Choroid plexus epithelial cell (primary cell): ENCODE measurements around the gene SLC8A1.

Source experiments
- DNase-seq: peaks from one replicate; pipeline ENCODE4 v3.0.0-alpha.2; 2010; ENCODE audit warnings: low read depth
- H3K4me3 ChIP-seq: 2 replicates; pipeline ENCODE4 v1.5.1; 2011; ENCODE audit warnings: low read depth, mild to moderate bottlenecking, control low read depth, low read length, moderate library complexity
- CTCF ChIP-seq: conservative IDR thresholded peaks from 2 replicates; pipeline ENCODE4 v1.5.1; 2011; ENCODE audit warnings: low read depth, mild to moderate bottlenecking, control low read depth, inconsistent platforms, low read length, moderate library complexity

SLC8A1 gene

GRCh38 chr2:40404517-40404916 lies 47.4 kb downstream of the SLC8A1 start:
- DNase-seq: no peak
- no peak overlapping the region for H3K4me3 ChIP-seq
- TF ChIP-seq CTCF: no peak

GRCh38 chr2:40403233-40403836 lies 48.6 kb downstream of the SLC8A1 start:
- no peak overlapping the region for H3K4me3 ChIP-seq
- peak; percentile 91 for DNase-seq
- TF ChIP-seq CTCF: no peak

GRCh38 chr2:40401896-40402295 lies 50.0 kb downstream of the SLC8A1 start:
- DNase-seq: peak; percentile 93
- H3K4me3 ChIP-seq: no peak overlapping the region
- no peak for TF ChIP-seq CTCF

DNA sequence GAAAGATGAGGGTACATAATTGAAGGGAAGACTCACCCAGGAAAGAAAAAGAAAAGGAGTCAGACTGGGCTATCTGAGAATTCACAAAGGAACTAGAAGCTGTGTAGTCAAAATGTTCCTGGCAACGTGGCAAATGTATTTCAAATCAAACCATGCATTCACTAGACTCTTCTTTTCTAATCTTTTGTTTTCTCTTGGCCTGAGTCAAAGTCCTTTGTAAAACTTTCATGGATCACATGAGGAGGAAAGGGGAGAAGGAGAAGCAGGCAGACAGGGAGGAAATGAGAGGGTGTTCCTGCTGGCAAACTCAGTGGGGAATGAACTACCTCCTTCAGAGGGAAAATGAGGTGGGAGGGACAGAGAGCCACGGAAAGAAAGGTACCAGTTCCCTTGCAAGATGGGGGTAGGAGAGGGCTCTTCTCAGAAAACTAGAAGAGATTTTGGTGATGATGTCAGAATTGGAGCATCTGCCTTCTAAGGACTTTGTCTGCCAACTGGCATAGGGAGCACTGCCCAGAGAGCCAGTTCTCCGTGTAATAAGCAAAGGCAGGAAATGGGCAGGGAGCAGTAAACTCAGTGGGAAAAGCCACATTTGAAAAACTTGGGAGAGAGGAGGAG lies 51.4 kb downstream of the SLC8A1 start:
- no peak for DNase-seq
- no peak overlapping the region for H3K4me3 ChIP-seq
- TF ChIP-seq CTCF: no peak

GRCh38 chr2:40397765-40398164 lies 54.1 kb downstream of the SLC8A1 start:
- TF ChIP-seq CTCF: no peak
- H3K4me3 ChIP-seq: no peak overlapping the region
- no peak for DNase-seq

DNA sequence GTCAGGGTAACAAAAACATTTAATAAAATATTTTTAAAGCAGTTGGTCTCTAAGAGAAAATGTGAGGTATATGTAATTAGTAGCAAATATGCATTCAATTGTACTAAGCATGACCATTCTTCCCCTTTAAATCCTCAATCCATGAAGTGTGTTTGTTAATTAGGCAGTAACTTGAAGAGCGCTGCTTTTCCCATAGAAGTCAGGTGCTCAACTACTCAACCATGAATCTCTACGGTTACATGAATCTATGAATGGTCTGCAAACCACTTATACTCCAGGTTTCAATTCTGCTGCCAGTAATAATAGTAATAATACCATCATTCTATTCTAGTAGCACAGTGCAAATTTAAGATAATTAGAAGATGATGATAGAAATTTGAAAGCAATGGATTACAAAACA lies 55.8 kb downstream of the SLC8A1 start:
- H3K4me3 ChIP-seq: no peak overlapping the region
- DNase-seq: no peak
- TF ChIP-seq CTCF: no peak
